DMS53 treated with DMSO at 0.1 percent for 48 hours (cell line): ENCODE measurements around the gene GNPDA1.

Experiments
- DNase-seq: peaks from one replicate; lab custom pipeline; 2025; ENCODE audit not compliant: unreplicated experiment; lab: John Stamatoyannopoulos, UW

Gene GNPDA1

GRCh38 chr5:141958113-141958512 is 54.7 kb downstream of the GNPDA1 start, which contains the start of gene PCDH12:
Gene PCDH12, minus strand, starts transcription at chr5:141958202. Its CDS starts 351 bp downstream, at chr5:141957851.
- no peak for DNase-seq

- no peak for DNase-seq
Measured at GRCh38 chr5:141957367-141957996, 55.3 kb downstream of the GNPDA1 start.

- no peak for DNase-seq
Measured at GRCh38 chr5:141954194-141954593, 58.6 kb downstream of the GNPDA1 start.

- no peak for DNase-seq
Measured at GRCh38 chr5:141952020-141952419, 60.8 kb downstream of the GNPDA1 start.

GRCh38 chr5:141951332-141951781 is 61.5 kb downstream of the GNPDA1 start:
- DNase-seq: no peak
